Large intestine (tissue), 3 donors: Measurements from ENCODE around the gene KCNQ1OT1. TPM values are rescaled to one million over a fixed set of nuclear protein-coding genes. Genes with fewer than 3 reads are reported as not detected.

Experiments
- DNase-seq, 2 donors: peaks; one replicate each; pipeline versions ENCODE4 v3.0.0 to v3.0.0-alpha.2; 2013
- H3K27ac ChIP-seq: one replicate; pipeline ENCODE4 v1.5.1; 2013; ENCODE audit warnings: low read length
- H3K27me3 ChIP-seq: 2 replicates; pipeline ENCODE4 v1.6.1; 2013; ENCODE audit warnings: low read length; ENCODE audit not compliant: control insufficient read depth, insufficient read depth
- H3K36me3 ChIP-seq: 2 replicates; pipeline ENCODE4 v1.6.1; 2013; ENCODE audit warnings: low read length; ENCODE audit not compliant: control insufficient read depth, insufficient read depth
- H3K4me1 ChIP-seq: one replicate; pipeline ENCODE4 v1.6.1; 2013; ENCODE audit warnings: low read length; ENCODE audit not compliant: control insufficient read depth, insufficient read depth
- H3K4me3 ChIP-seq: one replicate; pipeline ENCODE4 v1.5.1; 2013; ENCODE audit warnings: low read length
- H3K9me3 ChIP-seq: one replicate; pipeline ENCODE4 v1.6.1; 2013; ENCODE audit warnings: mild to moderate bottlenecking, low read depth, low read length, moderate library complexity; ENCODE audit not compliant: control insufficient read depth
- WGBS: methylation state at CpG from one replicate; pipeline ENCODE4 v1.1.5; 2013; ENCODE audit warnings: low lambda C conversion rate; ENCODE audit not compliant: insufficient coverage; 5-methylcytosine and 5-hydroxymethylcytosine counted together
- polyA plus RNA-seq: library from polyadenylated mRNA; unstranded; fragments of 120-200 nt; gene quantifications from one replicate; pipeline ENCODE4 v1.2.1, GENCODE V29; 2013

The KCNQ1OT1 gene
- polyA plus RNA-seq, 1 donor, result 2.8 TPM

- no peak for DNase-seq
- H3K4me3 ChIP-seq, result no peak overlapping the region
- H3K4me1 ChIP-seq, result peaks cover 54% of the 10 kb centered on the region
- no peaks in the 10 kb centered on the region for H3K27me3 ChIP-seq
- H3K9me3 ChIP-seq, result no peaks in the 10 kb centered on the region
- no CpG with 5 or more reads among the region's 18 CpGs for WGBS
- H3K27ac ChIP-seq, result no peak overlapping the region
- peaks cover 22% of the 10 kb centered on the region for H3K36me3 ChIP-seq
These were observed 6.2 kb downstream of the KCNQ1OT1 start for GRCh38 chr11:2693271-2694261.

- H3K9me3 ChIP-seq, result no peaks in the 10 kb centered on the region
- peak in 1 of 2 donors; percentile 39 for DNase-seq
- H3K4me3 ChIP-seq, result no peak overlapping the region
- H3K27ac ChIP-seq, result no peak overlapping the region
- WGBS, result no CpG with 5 or more reads among the region's 3 CpGs
- H3K27me3 ChIP-seq, result no peaks in the 10 kb centered on the region
- H3K4me1 ChIP-seq, result peaks cover 64% of the 10 kb centered on the region
- H3K36me3 ChIP-seq, result peaks cover 33% of the 10 kb centered on the region
These were observed 7.6 kb downstream of the KCNQ1OT1 start for GRCh38 chr11:2691991-2692875.

GRCh38 chr11:2691355-2691761, 8.4 kb downstream of the KCNQ1OT1 start:
- Histone ChIP-seq H3K4me1 (peaks cover 64% of the 10 kb centered on the region), H3K4me3 (no peak overlapping the region), H3K27ac (no peak overlapping the region), H3K9me3 (no peaks in the 10 kb centered on the region), H3K36me3 (peaks cover 39% of the 10 kb centered on the region), H3K27me3 (no peaks in the 10 kb centered on the region)
- WGBS, result no CpG with 5 or more reads among the region's 3 CpGs
- peak in 1 of 2 donors; percentile 27 for DNase-seq

- DNase-seq, result peak in 1 of 2 donors; percentile 57
- H3K4me1 ChIP-seq, result peaks cover 64% of the 10 kb centered on the region
- no peaks in the 10 kb centered on the region for H3K9me3 ChIP-seq
- H3K4me3 ChIP-seq, result no peak overlapping the region
- peak overlapping the region; percentile 68 for H3K27ac ChIP-seq
- no peaks in the 10 kb centered on the region for H3K27me3 ChIP-seq
- no CpG with 5 or more reads among the region's 6 CpGs for WGBS
- H3K36me3 ChIP-seq, result peaks cover 40% of the 10 kb centered on the region
These were observed 9.0 kb downstream of the KCNQ1OT1 start for GRCh38 chr11:2690596-2691354.

GRCh38 chr11:2689651-2690575, 9.9 kb downstream of the KCNQ1OT1 start:
- H3K9me3 ChIP-seq, result no peaks in the 10 kb centered on the region
- peak overlapping the region; percentile 68 for H3K27ac ChIP-seq

GRCh38 chr11:2688381-2689231, 11.2 kb downstream of the KCNQ1OT1 start:
- peak overlapping the region; percentile 68 for H3K27ac ChIP-seq
- H3K4me3 ChIP-seq, result no peak overlapping the region
- peaks cover 53% of the 10 kb centered on the region for H3K36me3 ChIP-seq
- no CpG with 5 or more reads among the region's 6 CpGs for WGBS
- no peaks in the 10 kb centered on the region for H3K27me3 ChIP-seq
- H3K4me1 ChIP-seq, result peaks cover 60% of the 10 kb centered on the region
- H3K9me3 ChIP-seq, result no peaks in the 10 kb centered on the region
- no peak for DNase-seq

More at GRCh38 chr11:2689651-2690575, 9.9 kb downstream of the KCNQ1OT1 start:
- WGBS, result no CpG with 5 or more reads among the region's 8 CpGs
- peak; percentile 56 to 75 for DNase-seq
- Histone ChIP-seq H3K4me3 (no peak overlapping the region), H3K27me3 (no peaks in the 10 kb centered on the region), H3K36me3 (peaks cover 46% of the 10 kb centered on the region), H3K4me1 (peaks cover 60% of the 10 kb centered on the region)

- H3K9me3 ChIP-seq, result no peaks in the 10 kb centered on the region
- H3K27me3 ChIP-seq, result no peaks in the 10 kb centered on the region
- no peak overlapping the region for H3K4me3 ChIP-seq
- peaks cover 54% of the 10 kb centered on the region for H3K36me3 ChIP-seq
- WGBS, result no CpG with 5 or more reads among the region's 7 CpGs
- peaks cover 55% of the 10 kb centered on the region for H3K4me1 ChIP-seq
- no peak for DNase-seq
- no peak overlapping the region for H3K27ac ChIP-seq
These were observed 12.0 kb downstream of the KCNQ1OT1 start for GRCh38 chr11:2687782-2688191.

GRCh38 chr11:2687223-2687530, 12.6 kb downstream of the KCNQ1OT1 start:
- no CpG with 5 or more reads among the region's 1 CpG for WGBS
- H3K4me3 ChIP-seq, result no peak overlapping the region
- H3K27ac ChIP-seq, result no peak overlapping the region
- no peaks in the 10 kb centered on the region for H3K9me3 ChIP-seq
- H3K36me3 ChIP-seq, result peaks cover 59% of the 10 kb centered on the region
- no peaks in the 10 kb centered on the region for H3K27me3 ChIP-seq
- no peak for DNase-seq
- H3K4me1 ChIP-seq, result peaks cover 51% of the 10 kb centered on the region
